MCF 10A (cell line): ENCODE data around the gene SRRM2. TPM values are rescaled to one million over a fixed set of nuclear protein-coding genes. Genes with fewer than 3 reads are reported as not detected.

Experiments used
- BruUV-seq: library from RNA; stranded (reverse); fragments of 400-500 nt; replicated peaks from 2 replicates; lab custom pipeline; 2021; lab: Mats Ljungman, UMichigan
- CTCF ChIA-PET: fragments of 300-600 bp; sonication (Branson Sonifier 250); formaldehyde crosslinking; extraction: SDS; loops from one replicate; lab custom pipeline; 2021; ENCODE audit warnings: antibody characterized with exemption, inconsistent platforms; lab: Yijun Ruan, JAX
- POLR2A ChIA-PET: fragments of 300-600, 350-650 bp; sonication (Branson Sonifier 250); formaldehyde crosslinking; extraction: SDS; loops from one replicate; lab custom pipeline; 2020; ENCODE audit warnings: antibody characterized with exemption, inconsistent platforms; lab: Yijun Ruan, JAX
- DNase-seq: peaks from one replicate; pipeline ENCODE4 v3.0.0-alpha.2; 2018; ENCODE audit not compliant: unreplicated experiment
- H3K27ac Mint-ChIP-seq: one replicate; pipeline ENCODE4 v1.8.0; 2022; ENCODE audit warnings: mild to moderate bottlenecking, low read depth, mixed read lengths; ENCODE audit not compliant: unreplicated experiment
- H3K27me3 Mint-ChIP-seq: one replicate; pipeline ENCODE4 v1.8.0; 2022; ENCODE audit warnings: mixed read lengths; ENCODE audit not compliant: insufficient read depth, unreplicated experiment
- H3K36me3 Mint-ChIP-seq: one replicate; pipeline ENCODE4 v1.8.0; 2022; ENCODE audit warnings: mild to moderate bottlenecking, moderate library complexity, mixed read lengths; ENCODE audit not compliant: insufficient read depth, unreplicated experiment
- H3K4me1 Mint-ChIP-seq: one replicate; pipeline ENCODE4 v1.8.0; 2022; ENCODE audit warnings: mixed read lengths; ENCODE audit not compliant: insufficient read depth, unreplicated experiment
- H3K4me3 Mint-ChIP-seq: one replicate; pipeline ENCODE4 v1.8.0; 2022; ENCODE audit warnings: mild to moderate bottlenecking, moderate library complexity, mixed read lengths; ENCODE audit not compliant: unreplicated experiment
- H3K9me3 Mint-ChIP-seq: one replicate; pipeline ENCODE4 v1.8.0; 2022; ENCODE audit warnings: mixed read lengths; ENCODE audit not compliant: unreplicated experiment
- CTCF ChIP-seq: fragments of 200-600 bp; IDR thresholded peaks from one replicate; pipeline ENCODE4 v1.8.0; 2022; ENCODE audit warnings: antibody characterized with exemption, mild to moderate bottlenecking; ENCODE audit not compliant: unreplicated experiment
- intact Hi-C: fragments of 100-400 bp; cut with micrococcal nuclease; formaldehyde crosslinking; loops from 2 replicates; pipeline ENCODE4 v1.14.1; 2022
- total RNA-seq: library from RNA; stranded (reverse); gene quantifications from 2 replicates; pipeline ENCODE4 v1.2.3, GENCODE V29; 2022

The SRRM2 gene
- total RNA-seq, 1 experiment from 2014 or later: 779 TPM

GRCh38 chr16:2707368-2708289, 44.8 kb upstream of the SRRM2 start:
- TF ChIP-seq CTCF: no peak
- no peak for DNase-seq
- peaks cover 33% of the 10 kb centered on the region for H3K36me3 Mint-ChIP-seq
- no peaks in the 10 kb centered on the region for H3K27me3 Mint-ChIP-seq
- no peak overlapping the region for H3K4me3 Mint-ChIP-seq
- no peaks in the 10 kb centered on the region for H3K9me3 Mint-ChIP-seq
- BruUV-seq: no TSS peak
- H3K27ac Mint-ChIP-seq: no peak overlapping the region
- CTCF ChIA-PET: no interaction called here
- POLR2A ChIA-PET: no interaction called here
- intact Hi-C loops: no loop called here
- H3K4me1 Mint-ChIP-seq: no peaks in the 10 kb centered on the region

GRCh38 chr16:2708290-2708639, 44.2 kb upstream of the SRRM2 start:
- no peak overlapping the region for H3K4me3 Mint-ChIP-seq
- no peaks in the 10 kb centered on the region for H3K9me3 Mint-ChIP-seq
- DNase-seq: no peak
- no peaks in the 10 kb centered on the region for H3K27me3 Mint-ChIP-seq
- TSS peak; percentile 65 for BruUV-seq
- intact Hi-C loops: no loop called here
- ChIA-PET CTCF (interaction anchor here (0.8 kb wide), 1 partner anchor 12 kb away, joined by 5 read pairs; the partner anchor contains the start of gene PRSS27), POLR2A (no interaction called here)
- no peak for TF ChIP-seq CTCF
- peaks cover 33% of the 10 kb centered on the region for H3K36me3 Mint-ChIP-seq
- H3K27ac Mint-ChIP-seq: no peak overlapping the region
- no peaks in the 10 kb centered on the region for H3K4me1 Mint-ChIP-seq

GRCh38 chr16:2708955-2709587, 43.4 kb upstream of the SRRM2 start:
- no peak overlapping the region for H3K4me3 Mint-ChIP-seq
- H3K4me1 Mint-ChIP-seq: no peaks in the 10 kb centered on the region
- POLR2A ChIA-PET: interaction anchor here (0.5 kb wide), 1 partner anchor 106 kb away, joined by 3 read pairs; no protein-coding TSS in a partner anchor
- no peak for TF ChIP-seq CTCF
- peaks cover 33% of the 10 kb centered on the region for H3K36me3 Mint-ChIP-seq
- no TSS peak for BruUV-seq
- no peak overlapping the region for H3K27ac Mint-ChIP-seq
- no peaks in the 10 kb centered on the region for H3K27me3 Mint-ChIP-seq
- intact Hi-C loops: no loop called here
- CTCF ChIA-PET: interaction anchor here (0.8 kb wide), 1 partner anchor 11 kb away, joined by 5 read pairs; the partner anchor contains the start of gene PRSS27
- no peaks in the 10 kb centered on the region for H3K9me3 Mint-ChIP-seq
- no peak for DNase-seq

- peaks cover 33% of the 10 kb centered on the region for H3K36me3 Mint-ChIP-seq
- no peaks in the 10 kb centered on the region for H3K27me3 Mint-ChIP-seq
- ChIA-PET CTCF (no interaction called here), POLR2A (interaction anchor here (0.5 kb wide), 1 partner anchor 106 kb away, joined by 3 read pairs; no protein-coding TSS in a partner anchor)
- no TSS peak for BruUV-seq
- no peaks in the 10 kb centered on the region for H3K4me1 Mint-ChIP-seq
- H3K9me3 Mint-ChIP-seq: no peaks in the 10 kb centered on the region
- no peak overlapping the region for H3K27ac Mint-ChIP-seq
- intact Hi-C loops: no loop called here
- TF ChIP-seq CTCF: no peak
- DNase-seq: no peak
- no peak overlapping the region for H3K4me3 Mint-ChIP-seq
Measured at GRCh38 chr16:2709588-2709984, 42.9 kb upstream of the SRRM2 start.
